ENCODE data around the gene NRF1. TPM values are rescaled to one million over a fixed set of nuclear protein-coding genes. Genes with fewer than 3 reads are reported as not detected.

Gene NRF1
- total and polyA plus RNA-seq, 2 of the 13 experiments (the other 11 are each of a cell fraction or from before 2014, with no cell fraction given) = 9.3 to 10.1 TPM

GRCh38 chr7:129782818-129783583 is 171.5 kb downstream of the NRF1 start:
- no peaks in the 10 kb centered on the region for H3K79me2 ChIP-seq (ENCODE audit: insufficient read depth, low read length)
- H3K4me3 ChIP-seq (replicated peaks in 1 of 3; ENCODE audit: insufficient read depth in 1 of 3, low read depth in 2 of 3, low read length in 3 of 3) = no peak overlapping the region
- FAIRE-seq (no peak), DNase-seq (ENCODE audit: low spot score) (no peak), ATAC-seq (no peak)
- no peak overlapping the region for H3K27ac ChIP-seq (ENCODE audit: extremely low read length, insufficient read depth, low read length)
- ChIA-PET CTCF (ENCODE audit: low intra/inter-chr PET ratio, low total read pairs) (no interaction called here), POLR2A (no interaction called here)
- H4K20me1 ChIP-seq (ENCODE audit: insufficient read depth, low read length) = peaks cover 8% of the 10 kb centered on the region; the same call in 1 of the 2 replicates
- no TSS peak for BruUV-seq (replicated peaks)
- H3K4me1 ChIP-seq (ENCODE audit: insufficient read depth, low read length) = peaks cover 24% of the 10 kb centered on the region
- H2AFZ ChIP-seq (ENCODE audit: low read length) = no peak overlapping the region
- in situ Hi-C loops (cut with HindIII; ENCODE audit: extremely low pct_ligation_motif_present, low pct_unique_long_range_greater_than_20kb) = no loop called here
- no peaks in the 10 kb centered on the region for H3K36me3 ChIP-seq (replicated peaks in 1 of 2; ENCODE audit: control insufficient read depth in 1 of 2, insufficient read depth in 2 of 2, low read length in 2 of 2)
- H3K27me3 ChIP-seq (ENCODE audit: control insufficient read depth in 1 of 2, insufficient read depth in 2 of 2, low read length in 2 of 2) = peaks cover 16 to 60% of the 10 kb centered on the region in 2 experiments
- intact Hi-C loops (cut with micrococcal nuclease; ENCODE audit: unreplicated experiment) = no loop called here
- H3K9me3 ChIP-seq (ENCODE audit: low read length) = no peaks in the 10 kb centered on the region
- no peak overlapping the region for H3K9ac ChIP-seq (ENCODE audit: insufficient read depth, low read depth, low read length)
- H3K4me2 ChIP-seq (ENCODE audit: low read depth, low read length) = no peak overlapping the region
- 53% methylated on average over 30 of the region's 42 CpGs for WGBS (ENCODE audit: low lambda C conversion rate)
- peak; percentile 32; the same call in 1 of the 2 replicates for TF ChIP-seq ZNF687 (CRISPR knock-in tag; IDR thresholded peaks at IDR 0.05)
- peak; percentile 32; the same call in 1 of the 2 replicates for TF ChIP-seq ZNF800 (CRISPR knock-in tag; IDR thresholded peaks at IDR 0.05)
- TF ChIP-seq ZNF138 (CRISPR knock-in tag; IDR thresholded peaks at IDR 0.05; ENCODE audit: low read depth) = no peak
- no peak for TF ChIP-seq CBX2 (IDR thresholded peaks at IDR 0.05; ENCODE audit: low read depth, low read length)
- no peak for TF ChIP-seq CBX2 (CRISPR knock-in tag; IDR thresholded peaks at IDR 0.05; ENCODE audit: low read depth)
- no peak for TF ChIP-seq IRF9 (CRISPR knock-in tag; IDR thresholded peaks at IDR 0.05; ENCODE audit: borderline replicate concordance)
- TF ChIP-seq ZBTB33 (CRISPR knock-in tag; IDR thresholded peaks at IDR 0.05) = peak; percentile 70
- TF ChIP-seq WIZ (CRISPR knock-in tag; IDR thresholded peaks at IDR 0.05) = no peak
- TF ChIP-seq ZNF33B (CRISPR knock-in tag; IDR thresholded peaks at IDR 0.05) = no peak
